ENCODE measurements around the gene RNF5. TPM values are rescaled to one million over a fixed set of nuclear protein-coding genes. Genes with fewer than 3 reads are reported as not detected.

RNF5 gene
- total RNA-seq, 4 donors from 2014 or later, result 78.8 to 101 (median 88.0) TPM

- no peak overlapping the region for H3K27ac ChIP-seq
- ATAC-seq, result no peak
These were observed 34.0 kb downstream of the RNF5 start for GRCh38 chr6:32212076-32212760.

GRCh38 chr6:32213649-32214048 is 35.4 kb downstream of the RNF5 start:
- TF ChIP-seq CTCF (IDR thresholded peaks at IDR 0.05) (no peak), POLR2AphosphoS5 (IDR thresholded peaks at IDR 0.05) (no peak), POLR2A (IDR thresholded peaks at IDR 0.05) (no peak), EP300 (IDR thresholded peaks at IDR 0.05) (no peak)
- Histone ChIP-seq H3K9me3 (no peaks in the 10 kb centered on the region), H3K4me3 (no peak overlapping the region), H3K36me3 (no peaks in the 10 kb centered on the region), H3K27me3 (no peaks in the 10 kb centered on the region), H3K4me1 (no peaks in the 10 kb centered on the region), H3K27ac (no peak overlapping the region)
- no peak for ATAC-seq
- 82% methylated on average over 6 of the region's 6 CpGs; no CpG with 5 or more reads in 1 of the 2 donors for WGBS, 2 donors (ENCODE audit: low coverage in 1 of 2)

More at GRCh38 chr6:32212076-32212760, 34.0 kb downstream of the RNF5 start:
- Histone ChIP-seq H3K36me3 (no peaks in the 10 kb centered on the region), H3K9me3 (no peaks in the 10 kb centered on the region), H3K27me3 (no peaks in the 10 kb centered on the region), H3K4me1 (no peaks in the 10 kb centered on the region), H3K4me3 (no peak overlapping the region)
- TF ChIP-seq EP300 (IDR thresholded peaks at IDR 0.05) (no peak), POLR2AphosphoS5 (IDR thresholded peaks at IDR 0.05) (no peak), POLR2A (IDR thresholded peaks at IDR 0.05) (no peak), CTCF (IDR thresholded peaks at IDR 0.05) (no peak)
- 71 to 74% methylated on average over 4 to 6 of the region's 12 CpGs for WGBS, 2 donors (ENCODE audit: low coverage in 1 of 2)

GRCh38 chr6:32214126-32214525 is 35.9 kb downstream of the RNF5 start:
- no peaks in the 10 kb centered on the region for H3K36me3 ChIP-seq
- TF ChIP-seq CTCF (IDR thresholded peaks at IDR 0.05) (no peak), POLR2A (IDR thresholded peaks at IDR 0.05) (no peak), POLR2AphosphoS5 (IDR thresholded peaks at IDR 0.05) (no peak), EP300 (IDR thresholded peaks at IDR 0.05) (no peak)
- WGBS, 2 donors (ENCODE audit: low coverage in 1 of 2), result 54 to 67% methylated on average over 2 to 3 of the region's 3 CpGs

GRCh38 chr6:32215617-32216016 is 37.4 kb downstream of the RNF5 start:
- no peak for ATAC-seq
- no peaks in the 10 kb centered on the region for H3K36me3 ChIP-seq
- 80 to 88% methylated on average over 1 to 4 of the region's 4 CpGs for WGBS, 2 donors (ENCODE audit: low coverage in 1 of 2)
- H3K4me1 ChIP-seq, result no peaks in the 10 kb centered on the region
- no peaks in the 10 kb centered on the region for H3K9me3 ChIP-seq
- no peak overlapping the region for H3K27ac ChIP-seq
- H3K27me3 ChIP-seq, result peaks cover 7% of the 10 kb centered on the region
- TF ChIP-seq POLR2AphosphoS5 (IDR thresholded peaks at IDR 0.05), result no peak
- TF ChIP-seq POLR2A (IDR thresholded peaks at IDR 0.05), result no peak
- no peak for TF ChIP-seq EP300 (IDR thresholded peaks at IDR 0.05)
- no peak for TF ChIP-seq CTCF (IDR thresholded peaks at IDR 0.05)
- no peak overlapping the region for H3K4me3 ChIP-seq

More at GRCh38 chr6:32214126-32214525, 35.9 kb downstream of the RNF5 start:
- Histone ChIP-seq H3K4me1 (no peaks in the 10 kb centered on the region), H3K9me3 (no peaks in the 10 kb centered on the region), H3K27me3 (no peaks in the 10 kb centered on the region), H3K27ac (no peak overlapping the region), H3K4me3 (no peak overlapping the region)
- no peak for ATAC-seq

- Histone ChIP-seq H3K4me3 (no peak overlapping the region), H3K36me3 (no peaks in the 10 kb centered on the region), H3K4me1 (no peaks in the 10 kb centered on the region), H3K27ac (no peak overlapping the region), H3K27me3 (peaks cover 13% of the 10 kb centered on the region), H3K9me3 (no peaks in the 10 kb centered on the region)
- WGBS, 2 donors (ENCODE audit: low coverage in 1 of 2), result 77 to 90% methylated on average over 2 to 10 of the region's 10 CpGs
- TF ChIP-seq POLR2A (IDR thresholded peaks at IDR 0.05), result no peak
- no peak for TF ChIP-seq CTCF (IDR thresholded peaks at IDR 0.05)
- no peak for TF ChIP-seq POLR2AphosphoS5 (IDR thresholded peaks at IDR 0.05)
- no peak for TF ChIP-seq EP300 (IDR thresholded peaks at IDR 0.05)
- ATAC-seq, result no peak
These were observed 38.1 kb downstream of the RNF5 start for GRCh38 chr6:32216285-32216684.

Measured in gastroesophageal sphincter (tissue), 4 donors.